Measurements from ENCODE around the gene CRIP2. TPM values are rescaled to one million over a fixed set of nuclear protein-coding genes. Genes with fewer than 3 reads are reported as not detected.
A peak's percentile ranks its signal among the peaks of the same experiment; 100 is the strongest.

The CRIP2 gene
- 29.7 and 60.7 TPM in 2 replicates for total RNA-seq (2012; rRNA removed)

- Histone ChIP-seq H3K9ac (ENCODE audit: low read depth, low read length) (peak within 1 kb of the TSS; percentile 86), H3K4me2 (ENCODE audit: low read length) (peak within 1 kb of the TSS; percentile 90), H3K36me3 (ENCODE audit: insufficient read depth, low read length) (peaks cover 5% of the 10 kb centered on the region), H3K27me3 (ENCODE audit: control insufficient read depth, insufficient read depth, low read length) (no peaks in the 10 kb centered on the region), H3K4me1 (ENCODE audit: control insufficient read depth, insufficient read depth, low read length) (peaks cover 42% of the 10 kb centered on the region), H3K4me3 (ENCODE audit: low read length) (peak within 1 kb of the TSS; percentile 95), H3K9me3 (replicated peaks; ENCODE audit: low read length) (no peaks in the 10 kb centered on the region)
Measured at GRCh38 chr14:105474483-105475268, at the start of gene CRIP2. CRIP2 (plus strand) TSS chr14:105474821; CDS start chr14:105474863, 42 bp downstream.

- no peak overlapping the region for H3K4me2 ChIP-seq (ENCODE audit: low read length)
- H3K4me1 ChIP-seq (ENCODE audit: control insufficient read depth, insufficient read depth, low read length): peaks cover 17% of the 10 kb centered on the region
- no peak overlapping the region for H3K4me3 ChIP-seq (ENCODE audit: low read length)
- H3K9me3 ChIP-seq (replicated peaks; ENCODE audit: low read length): no peaks in the 10 kb centered on the region
- no peak overlapping the region for H3K9ac ChIP-seq (ENCODE audit: low read depth, low read length)
- H3K27me3 ChIP-seq (ENCODE audit: control insufficient read depth, insufficient read depth, low read length): no peaks in the 10 kb centered on the region
- peaks cover 18% of the 10 kb centered on the region for H3K36me3 ChIP-seq (ENCODE audit: insufficient read depth, low read length)
Measured at GRCh38 chr14:105424861-105425260, 49.8 kb upstream of the CRIP2 start.

GRCh38 chr14:105425823-105426247 lies 48.8 kb upstream of the CRIP2 start:
- no peak overlapping the region for H3K4me2 ChIP-seq (ENCODE audit: low read length)
- H3K4me1 ChIP-seq (ENCODE audit: control insufficient read depth, insufficient read depth, low read length): peaks cover 25% of the 10 kb centered on the region
- no peak overlapping the region for H3K4me3 ChIP-seq (ENCODE audit: low read length)
- H3K9me3 ChIP-seq (replicated peaks; ENCODE audit: low read length): no peaks in the 10 kb centered on the region
- H3K27me3 ChIP-seq (ENCODE audit: control insufficient read depth, insufficient read depth, low read length): no peaks in the 10 kb centered on the region
- peaks cover 18% of the 10 kb centered on the region for H3K36me3 ChIP-seq (ENCODE audit: insufficient read depth, low read length)
- H3K9ac ChIP-seq (ENCODE audit: low read depth, low read length): no peak overlapping the region

DNA sequence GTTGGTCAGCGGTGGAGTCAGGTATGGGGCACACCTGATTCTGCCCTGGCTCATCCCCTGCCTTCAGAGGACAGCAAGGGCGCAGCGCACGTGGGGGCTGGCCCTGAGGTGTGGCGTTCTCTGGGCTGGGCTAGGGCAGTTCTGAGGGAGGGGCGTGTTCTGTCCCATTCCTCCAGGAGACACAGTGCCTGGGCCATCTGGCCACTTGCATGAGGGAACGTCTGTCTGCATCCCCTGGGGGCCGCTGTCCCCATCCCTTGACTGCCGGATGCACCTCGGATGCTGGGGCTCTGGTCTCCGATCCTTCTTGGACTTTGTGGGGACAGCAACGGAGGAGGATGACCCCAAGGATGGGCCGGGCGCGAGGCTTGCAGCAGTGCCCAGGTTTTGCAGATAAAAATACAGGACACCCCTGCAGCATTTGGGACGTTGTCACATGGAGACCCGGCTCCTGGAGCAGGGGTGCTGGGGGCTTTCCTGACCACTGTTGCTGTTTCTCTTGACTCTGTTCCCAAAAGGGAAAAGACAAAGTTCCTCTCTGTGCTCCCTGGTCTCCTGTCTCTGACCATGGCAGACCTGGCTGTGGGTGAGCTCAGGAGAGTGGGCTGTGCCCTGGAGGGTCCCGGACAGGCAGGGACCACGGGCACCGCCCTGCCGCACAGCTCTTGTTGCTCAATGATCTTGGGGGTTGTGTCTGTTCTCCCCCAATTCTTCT lies 48.0 kb upstream of the CRIP2 start:
- H3K4me1 ChIP-seq (ENCODE audit: control insufficient read depth, insufficient read depth, low read length): peaks cover 25% of the 10 kb centered on the region
- peaks cover 18% of the 10 kb centered on the region for H3K36me3 ChIP-seq (ENCODE audit: insufficient read depth, low read length)
- H3K27me3 ChIP-seq (ENCODE audit: control insufficient read depth, insufficient read depth, low read length): no peaks in the 10 kb centered on the region
- no peak overlapping the region for H3K4me3 ChIP-seq (ENCODE audit: low read length)
- H3K4me2 ChIP-seq (ENCODE audit: low read length): no peak overlapping the region
- no peaks in the 10 kb centered on the region for H3K9me3 ChIP-seq (replicated peaks; ENCODE audit: low read length)
- no peak overlapping the region for H3K9ac ChIP-seq (ENCODE audit: low read depth, low read length)

- peaks cover 19% of the 10 kb centered on the region for H3K36me3 ChIP-seq (ENCODE audit: insufficient read depth, low read length)
- no peak overlapping the region for H3K4me2 ChIP-seq (ENCODE audit: low read length)
- no peak overlapping the region for H3K4me3 ChIP-seq (ENCODE audit: low read length)
- no peak overlapping the region for H3K9ac ChIP-seq (ENCODE audit: low read depth, low read length)
- no peaks in the 10 kb centered on the region for H3K27me3 ChIP-seq (ENCODE audit: control insufficient read depth, insufficient read depth, low read length)
- H3K4me1 ChIP-seq (ENCODE audit: control insufficient read depth, insufficient read depth, low read length): peaks cover 23% of the 10 kb centered on the region
- H3K9me3 ChIP-seq (replicated peaks; ENCODE audit: low read length): no peaks in the 10 kb centered on the region
Measured at GRCh38 chr14:105427412-105427811, 47.2 kb upstream of the CRIP2 start.

- no peak overlapping the region for H3K9ac ChIP-seq (ENCODE audit: low read depth, low read length)
- H3K27me3 ChIP-seq (ENCODE audit: control insufficient read depth, insufficient read depth, low read length): no peaks in the 10 kb centered on the region
- peaks cover 20% of the 10 kb centered on the region for H3K4me1 ChIP-seq (ENCODE audit: control insufficient read depth, insufficient read depth, low read length)
- H3K4me2 ChIP-seq (ENCODE audit: low read length): no peak overlapping the region
- H3K4me3 ChIP-seq (ENCODE audit: low read length): no peak overlapping the region
- H3K9me3 ChIP-seq (replicated peaks; ENCODE audit: low read length): no peaks in the 10 kb centered on the region
- H3K36me3 ChIP-seq (ENCODE audit: insufficient read depth, low read length): peaks cover 22% of the 10 kb centered on the region
Measured at GRCh38 chr14:105427936-105428485, 46.6 kb upstream of the CRIP2 start.

- H3K36me3 ChIP-seq (ENCODE audit: insufficient read depth, low read length): peaks cover 22% of the 10 kb centered on the region
- H3K4me2 ChIP-seq (ENCODE audit: low read length): peak overlapping the region; percentile 1
- H3K27me3 ChIP-seq (ENCODE audit: control insufficient read depth, insufficient read depth, low read length): no peaks in the 10 kb centered on the region
- no peaks in the 10 kb centered on the region for H3K9me3 ChIP-seq (replicated peaks; ENCODE audit: low read length)
- no peak overlapping the region for H3K4me3 ChIP-seq (ENCODE audit: low read length)
- H3K4me1 ChIP-seq (ENCODE audit: control insufficient read depth, insufficient read depth, low read length): peaks cover 20% of the 10 kb centered on the region
- no peak overlapping the region for H3K9ac ChIP-seq (ENCODE audit: low read depth, low read length)
Measured at GRCh38 chr14:105430042-105430441, 44.6 kb upstream of the CRIP2 start.

GRCh38 chr14:105430565-105430964 lies 44.1 kb upstream of the CRIP2 start:
- H3K4me1 ChIP-seq (ENCODE audit: control insufficient read depth, insufficient read depth, low read length): peaks cover 20% of the 10 kb centered on the region
- H3K9ac ChIP-seq (ENCODE audit: low read depth, low read length): peak overlapping the region; percentile 15
- H3K4me3 ChIP-seq (ENCODE audit: low read length): peak overlapping the region; percentile 9
- H3K36me3 ChIP-seq (ENCODE audit: insufficient read depth, low read length): peaks cover 19% of the 10 kb centered on the region
- H3K9me3 ChIP-seq (replicated peaks; ENCODE audit: low read length): no peaks in the 10 kb centered on the region
- no peaks in the 10 kb centered on the region for H3K27me3 ChIP-seq (ENCODE audit: control insufficient read depth, insufficient read depth, low read length)
- H3K4me2 ChIP-seq (ENCODE audit: low read length): peak overlapping the region; percentile 70

GRCh38 chr14:105431256-105431655 lies 43.4 kb upstream of the CRIP2 start:
- no peaks in the 10 kb centered on the region for H3K9me3 ChIP-seq (replicated peaks; ENCODE audit: low read length)
- peaks cover 19% of the 10 kb centered on the region for H3K36me3 ChIP-seq (ENCODE audit: insufficient read depth, low read length)
- H3K9ac ChIP-seq (ENCODE audit: low read depth, low read length): peak overlapping the region; percentile 15
- no peaks in the 10 kb centered on the region for H3K27me3 ChIP-seq (ENCODE audit: control insufficient read depth, insufficient read depth, low read length)
- H3K4me1 ChIP-seq (ENCODE audit: control insufficient read depth, insufficient read depth, low read length): peaks cover 20% of the 10 kb centered on the region
- H3K4me2 ChIP-seq (ENCODE audit: low read length): peak overlapping the region; percentile 70
- no peak overlapping the region for H3K4me3 ChIP-seq (ENCODE audit: low read length)

DNA sequence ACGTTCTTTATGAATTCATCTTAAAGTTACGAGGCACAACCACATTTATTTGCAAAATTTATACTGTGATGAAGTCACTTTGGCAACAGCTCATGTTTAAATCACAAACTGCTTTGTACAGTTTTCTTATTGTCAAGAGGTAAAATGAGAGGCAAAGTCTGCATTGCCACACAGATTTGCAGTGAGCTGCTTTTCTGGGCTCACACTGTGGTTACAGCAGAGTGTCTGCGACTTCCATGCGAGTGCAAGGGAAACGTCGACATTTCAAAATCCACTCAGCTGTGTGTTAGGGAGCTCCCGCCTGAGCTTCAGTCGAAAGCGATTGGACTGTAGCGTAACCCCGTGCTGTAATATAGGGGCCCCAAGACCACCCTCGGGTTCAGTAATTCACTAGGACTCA lies 42.0 kb upstream of the CRIP2 start:
- Histone ChIP-seq H3K9me3 (replicated peaks; ENCODE audit: low read length) (no peaks in the 10 kb centered on the region), H3K4me3 (ENCODE audit: low read length) (no peak overlapping the region), H3K4me1 (ENCODE audit: control insufficient read depth, insufficient read depth, low read length) (peaks cover 20% of the 10 kb centered on the region), H3K36me3 (ENCODE audit: insufficient read depth, low read length) (peaks cover 18% of the 10 kb centered on the region), H3K9ac (ENCODE audit: low read depth, low read length) (no peak overlapping the region), H3K4me2 (ENCODE audit: low read length) (no peak overlapping the region), H3K27me3 (ENCODE audit: control insufficient read depth, insufficient read depth, low read length) (no peaks in the 10 kb centered on the region)

- Histone ChIP-seq H3K36me3 (ENCODE audit: insufficient read depth, low read length) (peaks cover 18% of the 10 kb centered on the region), H3K4me1 (ENCODE audit: control insufficient read depth, insufficient read depth, low read length) (peaks cover 20% of the 10 kb centered on the region), H3K9ac (ENCODE audit: low read depth, low read length) (no peak overlapping the region), H3K27me3 (ENCODE audit: control insufficient read depth, insufficient read depth, low read length) (no peaks in the 10 kb centered on the region), H3K4me2 (ENCODE audit: low read length) (no peak overlapping the region), H3K4me3 (ENCODE audit: low read length) (no peak overlapping the region), H3K9me3 (replicated peaks; ENCODE audit: low read length) (no peaks in the 10 kb centered on the region)
Measured at GRCh38 chr14:105433161-105433605, 41.4 kb upstream of the CRIP2 start.

All from skeletal muscle satellite cell (primary cell).